Activated CD4-positive, alpha-beta memory T cell treated with anti-CD3 and anti-CD28 coated beads, Interleukin-2, amount 10 ng/mL, durations not matched to agents 7 days and 5 days (primary cell): Measurements from ENCODE around the gene RAVER2. TPM values are rescaled to one million over a fixed set of nuclear protein-coding genes. Genes with fewer than 3 reads are reported as not detected.

Source experiments
- CTCF ChIA-PET: fragments of 350-600 bp; sonication (Branson Sonifier 250); formaldehyde crosslinking; loops from one replicate; lab custom pipeline; 2021; ENCODE audit warnings: antibody characterized with exemption, inconsistent platforms; lab: Charles Lee
- POLR2A ChIA-PET: fragments of 350-600 bp; sonication (Branson Sonifier 250); formaldehyde crosslinking; loops from one replicate; lab custom pipeline; 2021; ENCODE audit warnings: antibody characterized with exemption; lab: Charles Lee
- DNase-seq: peaks from one replicate; pipeline ENCODE4 v3.0.0-alpha.2; 2020
- H3K27ac Mint-ChIP-seq: one replicate; pipeline ENCODE4 v1.8.0; 2021; ENCODE audit warnings: mild to moderate bottlenecking, mixed read lengths
- H3K27me3 Mint-ChIP-seq: one replicate; pipeline ENCODE4 v1.8.0; 2021; ENCODE audit warnings: mixed read lengths
- H3K36me3 Mint-ChIP-seq: one replicate; pipeline ENCODE4 v1.8.0; 2021; ENCODE audit warnings: low read depth, mixed read lengths
- H3K4me1 Mint-ChIP-seq: one replicate; pipeline ENCODE4 v1.8.0; 2021; ENCODE audit warnings: mixed read lengths
- H3K4me3 Mint-ChIP-seq: one replicate; pipeline ENCODE4 v1.8.0; 2021; ENCODE audit warnings: mild to moderate bottlenecking, mixed read lengths
- H3K9me3 Mint-ChIP-seq: one replicate; pipeline ENCODE4 v1.8.0; 2021; ENCODE audit warnings: mixed read lengths
- total RNA-seq, 2 experiments: library from RNA; stranded (reverse); gene quantifications; one replicate each; pipeline ENCODE4 v1.2.3, GENCODE V29; 2021

The RAVER2 gene
- total RNA-seq, 2 experiments from 2014 or later, result 1.6 to 1.8 TPM

DNA sequence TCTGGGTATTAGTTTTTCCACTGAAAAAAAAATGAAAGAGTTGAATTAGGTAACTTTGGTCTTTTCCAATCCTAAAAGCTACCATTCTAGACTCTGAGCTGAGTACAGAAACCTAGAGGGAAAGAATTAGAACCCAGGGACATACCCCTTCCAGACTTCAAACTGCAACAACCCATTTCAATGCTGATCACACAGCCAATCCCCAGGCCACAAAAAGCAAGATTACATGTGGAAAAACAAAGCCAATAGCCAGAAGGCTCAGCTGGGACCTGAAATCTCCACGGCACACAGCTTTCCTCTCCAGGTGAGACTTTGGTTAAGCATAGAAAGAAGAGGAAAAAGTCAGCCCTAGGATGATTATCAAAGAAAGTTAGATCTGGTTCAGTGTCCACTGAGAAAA is 132.7 kb downstream of the RAVER2 start:
- Mint-ChIP-seq H3K4me3 (no peak overlapping the region), H3K27ac (peak overlapping the region; percentile 36), H3K9me3 (no peaks in the 10 kb centered on the region), H3K27me3 (no peaks in the 10 kb centered on the region), H3K36me3 (peaks cover 71% of the 10 kb centered on the region), H3K4me1 (peaks cover 48% of the 10 kb centered on the region)
- no peak for DNase-seq
- ChIA-PET POLR2A (interaction anchor here (1.2 to 2.4 kb wide), 5 partner anchors 14 to 191 kb away, joined by 3 to 11 read pairs (median 5); partner anchors contain the start of gene JAK1), CTCF (interaction anchor here (1.0 to 1.3 kb wide), 4 partner anchors 29 to 198 kb away, joined by 3 to 4 read pairs (median 3); no protein-coding TSS in a partner anchor)

DNA sequence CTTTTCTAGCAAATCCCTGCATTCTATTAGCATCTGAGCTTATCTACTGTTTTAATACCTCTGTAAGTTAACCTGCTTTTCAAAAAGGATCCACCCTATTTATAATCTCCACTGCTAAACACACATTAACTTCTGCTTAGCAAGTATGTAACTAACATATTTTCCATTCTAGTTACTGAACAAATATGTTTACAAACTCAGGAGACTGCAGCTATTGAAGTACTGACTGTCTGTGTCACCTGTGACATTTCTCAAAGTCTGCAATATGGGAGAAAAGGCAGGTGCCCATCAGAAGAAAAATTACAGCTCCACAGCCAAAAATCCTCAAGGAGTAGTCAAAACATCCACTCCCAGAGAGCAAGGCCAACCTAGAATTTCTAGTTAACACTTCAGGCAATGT is 133.2 kb downstream of the RAVER2 start:
- ChIA-PET CTCF (interaction anchor here (1.0 to 1.2 kb wide), 3 partner anchors 28 to 197 kb away, joined by 3 to 4 read pairs (median 3); no protein-coding TSS in a partner anchor), POLR2A (interaction anchor here (1.2 to 2.4 kb wide), 4 partner anchors 84 to 191 kb away, joined by 3 to 11 read pairs (median 6); partner anchors contain the start of gene JAK1)
- Mint-ChIP-seq H3K36me3 (peaks cover 70% of the 10 kb centered on the region), H3K4me3 (no peak overlapping the region), H3K9me3 (no peaks in the 10 kb centered on the region), H3K27ac (peak overlapping the region; percentile 36), H3K27me3 (no peaks in the 10 kb centered on the region), H3K4me1 (peaks cover 49% of the 10 kb centered on the region)
- DNase-seq, result no peak

DNA sequence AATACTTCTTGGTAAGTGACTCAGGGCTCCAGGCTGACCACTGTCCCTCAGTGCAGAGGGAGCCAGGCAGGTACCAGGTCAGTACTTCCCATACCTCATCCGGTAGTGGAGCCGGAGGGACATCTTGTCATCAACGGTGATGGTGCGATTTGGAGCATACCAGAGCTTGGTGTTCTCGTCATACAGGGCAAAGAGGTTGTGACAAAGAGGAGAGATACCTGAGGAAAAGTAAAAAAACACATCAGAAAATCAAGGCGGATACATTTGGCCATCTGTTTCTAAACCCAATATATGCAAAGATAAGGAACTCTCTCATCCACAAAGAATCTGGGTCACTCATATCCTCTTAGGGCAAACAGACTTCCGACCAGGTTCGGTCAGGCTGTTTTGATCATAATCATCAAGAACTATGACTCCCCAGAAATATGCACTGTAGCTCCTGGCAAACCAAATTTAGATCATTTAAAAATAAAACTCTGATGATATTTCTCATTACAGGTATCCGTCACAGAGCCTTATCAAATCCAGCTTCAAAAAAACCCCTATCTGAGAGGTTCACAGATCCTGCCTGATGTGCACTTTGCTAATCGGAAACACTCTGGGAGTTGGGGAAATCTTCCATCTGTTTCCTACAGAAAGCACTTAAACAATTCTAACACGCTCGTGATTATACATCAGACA is 134.2 kb downstream of the RAVER2 start:
- Mint-ChIP-seq H3K27me3 (no peaks in the 10 kb centered on the region), H3K4me1 (peaks cover 51% of the 10 kb centered on the region), H3K9me3 (no peaks in the 10 kb centered on the region), H3K4me3 (no peak overlapping the region), H3K27ac (no peak overlapping the region), H3K36me3 (peaks cover 69% of the 10 kb centered on the region)
- DNase-seq, result no peak
- CTCF ChIA-PET, result interaction anchor here (0.8 kb wide), 1 partner anchor 55 kb away, joined by 3 read pairs; no protein-coding TSS in a partner anchor
- POLR2A ChIA-PET, result no interaction called here

DNA sequence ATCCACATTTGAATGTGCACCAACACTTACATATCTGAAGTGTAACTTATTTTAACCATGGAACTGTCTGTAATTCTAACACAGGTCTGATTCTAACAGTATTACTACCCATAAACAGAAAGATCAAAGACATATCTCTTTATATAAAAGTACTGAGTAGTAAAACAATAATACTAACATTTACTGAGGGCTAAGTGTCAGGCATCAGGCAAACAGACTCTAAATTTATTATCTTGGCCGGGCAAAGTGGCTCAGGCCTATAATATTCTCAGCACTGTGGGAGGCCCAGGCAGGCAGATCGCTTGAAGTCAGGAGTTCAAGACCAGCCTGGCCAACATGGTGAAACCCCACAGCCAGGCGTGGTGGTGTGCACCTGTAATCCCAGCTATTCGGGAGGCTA is 135.6 kb downstream of the RAVER2 start:
- DNase-seq, result no peak
- no peak overlapping the region for H3K27ac Mint-ChIP-seq
- H3K36me3 Mint-ChIP-seq, result peaks cover 64% of the 10 kb centered on the region
- POLR2A ChIA-PET, result no interaction called here
- H3K4me3 Mint-ChIP-seq, result no peak overlapping the region
- H3K27me3 Mint-ChIP-seq, result no peaks in the 10 kb centered on the region
- CTCF ChIA-PET, result no interaction called here
- H3K4me1 Mint-ChIP-seq, result peaks cover 50% of the 10 kb centered on the region
- H3K9me3 Mint-ChIP-seq, result no peaks in the 10 kb centered on the region

DNA sequence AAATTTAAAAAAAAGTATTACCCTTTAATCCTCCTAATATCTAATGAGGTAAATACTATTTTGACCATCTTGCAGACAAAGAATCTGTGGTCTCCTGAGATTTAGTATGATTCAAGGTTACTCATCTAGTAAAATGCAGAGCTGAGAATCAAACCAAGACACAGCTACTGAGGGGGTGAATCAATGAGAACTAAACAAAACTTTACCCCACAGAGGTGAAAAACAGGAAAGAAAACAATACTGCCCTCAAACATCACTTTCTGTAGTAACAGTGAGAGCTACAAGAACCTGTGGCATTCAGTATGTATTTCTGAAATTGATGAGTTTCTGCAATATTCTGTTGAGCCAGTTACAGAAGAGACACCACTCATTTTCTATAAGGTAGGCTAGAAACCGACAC is 136.4 kb downstream of the RAVER2 start:
- H3K9me3 Mint-ChIP-seq, result no peaks in the 10 kb centered on the region
- H3K36me3 Mint-ChIP-seq, result peaks cover 58% of the 10 kb centered on the region
- H3K27me3 Mint-ChIP-seq, result no peaks in the 10 kb centered on the region
- H3K4me1 Mint-ChIP-seq, result peaks cover 43% of the 10 kb centered on the region
- ChIA-PET CTCF (no interaction called here), POLR2A (interaction anchor here (0.9 kb wide), 1 partner anchor 22 kb away, joined by 3 read pairs; no protein-coding TSS in a partner anchor)
- DNase-seq, result no peak
- no peak overlapping the region for H3K27ac Mint-ChIP-seq
- no peak overlapping the region for H3K4me3 Mint-ChIP-seq

Other genes with a start within 250 kb of the RAVER2 start
- gene JAK1, start 221.5 kb downstream of the RAVER2 start, total RNA-seq, result 100 to 1,000 TPM; 204 to 205 TPM